Esophagus squamous epithelium (tissue), 5 donors: Measurements from ENCODE around the gene IL32. TPM values are rescaled to one million over a fixed set of nuclear protein-coding genes. Genes with fewer than 3 reads are reported as not detected.

Source experiments
- DNase-seq: peaks from one replicate; lab custom pipeline; 2025; lab: John Stamatoyannopoulos, UW
- H3K27ac ChIP-seq, 4 donors: fragments of 200-600 bp; sonication (generic); one replicate each; pipeline ENCODE4 v1.5.1; 2016 to 2019; ENCODE audit warnings: mild to moderate bottlenecking in 1 of 4
- H3K27me3 ChIP-seq, 4 donors: fragments of 200-600 bp; sonication (generic); 1 replicate in 3 of 4; 2 replicates in 1 of 4; pipeline versions ENCODE4 v1.5.1 to v1.6.0; 2017 to 2021; ENCODE audit warnings: antibody characterized with exemption in 1 of 4
- H3K36me3 ChIP-seq, 3 donors: fragments of 200-600 bp; sonication (generic); one replicate each; pipeline ENCODE4 v1.5.1; 2016 to 2019
- H3K4me1 ChIP-seq, 3 donors: fragments of 200-600 bp; sonication (generic); one replicate each; pipeline ENCODE4 v1.5.1; 2017 to 2019
- H3K4me3 ChIP-seq, 4 donors: fragments of 200-600 bp; sonication (generic); 1 replicate in 3 of 4; 2 replicates in 1 of 4; pipeline ENCODE4 v1.5.1; 2016 to 2019; ENCODE audit warnings: mild to moderate bottlenecking in 2 of 4, moderate library complexity in 1 of 4
- H3K9me3 ChIP-seq, 3 donors: fragments of 200-600 bp; sonication (generic); one replicate each; pipeline ENCODE4 v1.5.1; 2016 to 2019
- POLR2A ChIP-seq, 4 donors: fragments of 450-650 bp; IDR thresholded peaks; one replicate each; pipeline ENCODE4 v1.6.1; 2017; ENCODE audit warnings: antibody characterized with exemption in 4 of 4, mild to moderate bottlenecking in 4 of 4, moderate library complexity in 3 of 4
- WGBS, 2 donors: methylation state at CpG; one replicate each; pipeline ENCODE4 v1.1.5; 2018; 5-methylcytosine and 5-hydroxymethylcytosine counted together
- intact Hi-C: fragments of 100-400 bp; cut with DNase I; formaldehyde crosslinking; loops from one replicate; pipeline ENCODE4 v1.15.0; 2022
- total RNA-seq, 4 donors: library from RNA; depleted of rRNA; stranded (reverse); fragments of >200 nt; gene quantifications; one replicate each; pipeline ENCODE4 v1.1.0, GENCODE V29; 2016
- TF ChIP-seq, protein P1 (sequence below), 6 experiments: fragments of 450-650 bp in 4 of 6; fragments of 200-600 bp in 2 of 6; sonication (generic) in 2 of 6; IDR thresholded peaks; one replicate each; pipeline ENCODE4 v1.5.1; 2016 to 2019; ENCODE audit warnings: antibody characterized with exemption in 6 of 6, mild to moderate bottlenecking in 4 of 6, moderate library complexity in 4 of 6
- donor health status: DM: yes; HTN: yes; CAD: no.

IL32 gene, protein sequence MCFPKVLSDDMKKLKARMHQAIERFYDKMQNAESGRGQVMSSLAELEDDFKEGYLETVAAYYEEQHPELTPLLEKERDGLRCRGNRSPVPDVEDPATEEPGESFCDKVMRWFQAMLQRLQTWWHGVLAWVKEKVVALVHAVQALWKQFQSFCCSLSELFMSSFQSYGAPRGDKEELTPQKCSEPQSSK
- 10 to 100 TPM in 3 of 4 donors, 1 to 10 TPM in 1; 4.6 to 31.7 (median 17.3) TPM for total RNA-seq

DNA sequence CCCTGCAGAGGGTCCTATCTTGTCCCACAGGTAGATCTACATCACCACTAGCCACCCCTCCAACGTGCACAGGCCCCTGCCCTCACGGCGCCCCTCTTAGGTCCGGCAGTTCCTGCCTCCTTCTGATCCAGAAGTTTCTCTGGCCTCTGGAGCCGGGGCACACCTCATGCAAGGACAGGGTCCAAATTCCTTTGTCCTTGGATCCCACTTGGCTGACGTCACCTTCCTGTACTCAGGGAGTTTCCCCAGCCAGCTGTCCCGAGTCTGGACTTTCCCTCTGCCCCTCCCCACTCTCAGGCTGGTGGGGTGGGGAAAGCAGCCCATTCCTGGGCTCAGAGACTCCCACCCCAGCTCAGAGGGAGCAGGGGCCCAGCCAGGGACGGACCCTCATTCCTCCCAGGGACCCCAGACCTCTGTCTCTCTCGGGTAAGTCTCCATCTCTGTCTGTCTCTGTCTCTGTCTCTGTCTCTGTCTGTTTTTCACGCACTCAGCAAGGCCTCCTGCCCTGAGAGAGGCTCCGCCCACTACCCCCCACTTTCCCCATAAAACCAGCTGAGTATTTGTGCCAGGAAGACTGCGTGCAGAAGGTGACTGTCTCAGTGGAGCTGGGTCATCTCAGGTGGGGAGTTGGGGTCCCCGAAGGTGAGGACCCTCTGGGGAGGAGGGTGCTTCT is at the start of gene IL32:
IL32 (plus strand) TSS at position 572 of the 673 bp plus-strand sequence. CDS start 172 bp downstream, outside the sequence.
- Histone ChIP-seq H3K27me3 (no peaks in the 10 kb centered on the region), H3K27ac (peak within 1 kb of the TSS; percentile 43 to 75 (median 49)), H3K4me3 (peak within 1 kb of the TSS; percentile 7 to 58 (median 36)), H3K9me3 (no peaks in the 10 kb centered on the region), H3K36me3 (no peaks in the 10 kb centered on the region), H3K4me1 (peaks cover 10 to 30% (median 24%) of the 10 kb centered on the region in 3 donors)
- intact Hi-C loops, result no loop called here
- DNase-seq, result no peak
- TF ChIP-seq POLR2A (IDR thresholded peaks at IDR 0.05), result peak in 1 of 4 donors; percentile 31
- TF ChIP-seq, protein P1, sequence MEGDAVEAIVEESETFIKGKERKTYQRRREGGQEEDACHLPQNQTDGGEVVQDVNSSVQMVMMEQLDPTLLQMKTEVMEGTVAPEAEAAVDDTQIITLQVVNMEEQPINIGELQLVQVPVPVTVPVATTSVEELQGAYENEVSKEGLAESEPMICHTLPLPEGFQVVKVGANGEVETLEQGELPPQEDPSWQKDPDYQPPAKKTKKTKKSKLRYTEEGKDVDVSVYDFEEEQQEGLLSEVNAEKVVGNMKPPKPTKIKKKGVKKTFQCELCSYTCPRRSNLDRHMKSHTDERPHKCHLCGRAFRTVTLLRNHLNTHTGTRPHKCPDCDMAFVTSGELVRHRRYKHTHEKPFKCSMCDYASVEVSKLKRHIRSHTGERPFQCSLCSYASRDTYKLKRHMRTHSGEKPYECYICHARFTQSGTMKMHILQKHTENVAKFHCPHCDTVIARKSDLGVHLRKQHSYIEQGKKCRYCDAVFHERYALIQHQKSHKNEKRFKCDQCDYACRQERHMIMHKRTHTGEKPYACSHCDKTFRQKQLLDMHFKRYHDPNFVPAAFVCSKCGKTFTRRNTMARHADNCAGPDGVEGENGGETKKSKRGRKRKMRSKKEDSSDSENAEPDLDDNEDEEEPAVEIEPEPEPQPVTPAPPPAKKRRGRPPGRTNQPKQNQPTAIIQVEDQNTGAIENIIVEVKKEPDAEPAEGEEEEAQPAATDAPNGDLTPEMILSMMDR (IDR thresholded peaks at IDR 0.05), result no peak
- 41 to 44% methylated on average over 6 to 11 of the region's 13 CpGs for WGBS, 2 donors

DNA sequence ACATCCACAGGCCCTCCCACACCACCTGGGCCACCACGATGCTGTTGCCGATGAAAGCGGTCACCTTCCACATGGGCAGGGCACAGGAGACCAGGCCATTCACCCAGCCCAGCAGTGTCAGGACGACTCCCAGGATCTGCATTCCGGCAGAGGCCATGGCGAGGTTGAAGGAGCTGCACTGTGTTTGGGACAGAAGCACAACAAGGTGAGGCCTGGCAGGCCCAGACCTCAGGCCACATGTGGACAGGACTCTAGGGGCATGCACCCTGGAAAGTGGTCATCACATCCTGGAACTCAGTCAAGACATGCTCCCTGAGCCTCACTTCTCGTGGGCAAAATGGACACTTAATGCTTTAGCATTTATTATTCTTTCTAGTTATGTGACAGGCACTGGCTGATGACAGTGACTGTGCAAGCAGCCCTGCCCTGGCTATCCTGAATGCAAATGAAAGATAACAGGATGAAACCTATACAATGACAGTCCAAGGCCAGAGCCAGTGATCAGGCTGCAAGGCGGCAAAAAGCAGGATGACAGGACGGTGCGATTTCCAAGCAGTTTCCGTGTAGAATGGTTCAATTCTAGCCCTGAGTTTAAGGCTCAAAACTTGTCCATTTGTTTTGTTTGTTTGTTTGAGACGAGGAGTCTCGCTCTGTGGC is 49.4 kb upstream of the IL32 start:
- Histone ChIP-seq H3K4me1 (peaks cover 9 to 44% (median 9%) of the 10 kb centered on the region in 3 donors), H3K9me3 (no peaks in the 10 kb centered on the region), H3K36me3 (no peaks in the 10 kb centered on the region), H3K27me3 (peaks cover 0 to 80% (median 24%) of the 10 kb centered on the region in 4 donors), H3K4me3 (no peak overlapping the region), H3K27ac (no peak overlapping the region)
- intact Hi-C loops, result no loop called here
- no peak for TF ChIP-seq POLR2A (IDR thresholded peaks at IDR 0.05)
- TF ChIP-seq, protein P1 (IDR thresholded peaks at IDR 0.05), result no peak
- WGBS, 2 donors, result 79 to 87% methylated on average over 7 to 10 of the region's 13 CpGs
- no peak for DNase-seq

DNA sequence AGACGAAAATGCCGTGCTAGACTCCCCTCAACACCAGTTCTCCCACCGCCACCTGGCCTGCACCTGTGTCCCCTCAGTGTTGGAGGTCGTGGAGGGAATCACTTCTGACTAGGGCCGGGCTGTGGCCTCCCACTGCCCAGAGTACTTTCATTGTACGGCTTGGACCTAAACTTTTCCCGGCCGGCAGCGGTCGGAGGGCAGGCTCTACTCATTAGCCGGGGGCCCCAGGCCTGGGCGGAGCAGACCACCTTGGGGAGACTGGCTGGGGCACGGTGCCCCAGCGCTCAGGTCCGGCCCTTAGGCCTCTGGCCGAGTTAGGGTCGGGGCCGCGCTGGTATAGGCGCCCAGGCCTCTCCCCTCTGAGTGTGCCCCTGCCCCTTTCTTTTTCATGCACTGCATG is 48.1 kb upstream of the IL32 start:
- Histone ChIP-seq H3K27ac (no peak overlapping the region), H3K4me3 (no peak overlapping the region), H3K36me3 (no peaks in the 10 kb centered on the region), H3K27me3 (peaks cover 0 to 67% (median 15%) of the 10 kb centered on the region in 4 donors), H3K9me3 (no peaks in the 10 kb centered on the region), H3K4me1 (peaks cover 22 to 55% (median 23%) of the 10 kb centered on the region in 3 donors)
- WGBS, 2 donors, result 44 to 71% methylated on average over 2 to 12 of the region's 20 CpGs
- DNase-seq, result no peak
- TF ChIP-seq, protein P1 (IDR thresholded peaks at IDR 0.05), result no peak
- no peak for TF ChIP-seq POLR2A (IDR thresholded peaks at IDR 0.05)
- intact Hi-C loops, result no loop called here

DNA sequence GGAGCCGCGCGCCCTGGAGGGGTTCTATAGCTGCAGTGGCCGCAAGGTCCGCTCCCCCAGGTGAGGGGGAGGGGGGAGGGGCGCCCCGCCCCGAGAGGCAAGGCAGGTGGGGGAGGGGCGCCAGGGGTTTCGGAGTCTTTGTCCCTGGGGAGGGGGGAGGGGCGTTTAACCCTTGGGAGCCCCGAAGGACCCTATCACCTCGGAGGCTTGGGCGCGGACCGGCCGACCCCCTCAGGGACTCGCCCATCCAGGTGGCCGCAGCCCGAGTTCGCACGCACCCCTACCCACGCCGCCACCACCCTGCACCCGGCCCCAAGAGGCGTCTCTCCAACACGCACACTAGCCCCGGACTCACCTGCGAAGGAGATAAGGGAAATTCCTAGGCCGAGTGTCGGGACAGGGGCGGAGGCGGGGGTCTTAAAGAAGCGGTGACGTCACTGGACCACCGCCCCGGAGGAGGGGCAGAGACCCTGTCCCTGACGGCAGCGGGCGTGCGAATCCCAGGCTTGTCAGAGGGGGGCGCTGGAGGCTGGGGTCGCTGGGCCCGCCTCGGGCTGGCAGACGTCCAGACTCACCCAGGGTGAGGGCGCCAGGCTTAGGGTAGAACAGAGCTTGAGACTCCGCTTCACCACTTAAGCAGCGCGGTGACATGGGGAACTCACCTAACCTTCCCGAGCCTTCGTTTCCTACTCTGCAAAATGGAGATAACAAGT is 47.5 kb upstream of the IL32 start, which contains the start of gene CLDN6:
CLDN6 (minus strand) TSS at position 390 of the 713 bp plus-strand sequence. CDS start 2,162 bp downstream, outside the sequence.
- Histone ChIP-seq H3K27me3 (peaks cover 0 to 61% (median 10%) of the 10 kb centered on the region in 4 donors), H3K36me3 (no peaks in the 10 kb centered on the region)
- no peak for TF ChIP-seq POLR2A (IDR thresholded peaks at IDR 0.05)
- TF ChIP-seq, protein P1 (IDR thresholded peaks at IDR 0.05), result peak in 2 of 6 experiments; percentile 3 to 12

More for the DNA sequence above, 47.5 kb upstream of the IL32 start, which contains the start of gene CLDN6:
- Histone ChIP-seq H3K4me3 (no peak within 1 kb of the TSS), H3K4me1 (peaks cover 29 to 55% (median 29%) of the 10 kb centered on the region in 3 donors), H3K9me3 (no peaks in the 10 kb centered on the region), H3K27ac (no peak within 1 kb of the TSS)
- 10% methylated on average over 25 of the region's 52 CpGs; no CpG with 5 or more reads in 1 of the 2 donors for WGBS, 2 donors
- intact Hi-C loops, result no loop called here
- no peak for DNase-seq
